GM19035 (cell line): ENCODE measurements around the gene CSTF3.
"Not testable (repeated sequence)": the region's sequence is repeated elsewhere in the genome, so short reads cannot be mapped to it uniquely, and the experiment has no call there.

Experiments
- ATAC-seq: cut with Tn5 transposase; IDR thresholded peaks from one replicate; pipeline ENCODE4 v1.9.1; 2021; ENCODE audit not compliant: unreplicated experiment

The CSTF3 gene

DNA sequence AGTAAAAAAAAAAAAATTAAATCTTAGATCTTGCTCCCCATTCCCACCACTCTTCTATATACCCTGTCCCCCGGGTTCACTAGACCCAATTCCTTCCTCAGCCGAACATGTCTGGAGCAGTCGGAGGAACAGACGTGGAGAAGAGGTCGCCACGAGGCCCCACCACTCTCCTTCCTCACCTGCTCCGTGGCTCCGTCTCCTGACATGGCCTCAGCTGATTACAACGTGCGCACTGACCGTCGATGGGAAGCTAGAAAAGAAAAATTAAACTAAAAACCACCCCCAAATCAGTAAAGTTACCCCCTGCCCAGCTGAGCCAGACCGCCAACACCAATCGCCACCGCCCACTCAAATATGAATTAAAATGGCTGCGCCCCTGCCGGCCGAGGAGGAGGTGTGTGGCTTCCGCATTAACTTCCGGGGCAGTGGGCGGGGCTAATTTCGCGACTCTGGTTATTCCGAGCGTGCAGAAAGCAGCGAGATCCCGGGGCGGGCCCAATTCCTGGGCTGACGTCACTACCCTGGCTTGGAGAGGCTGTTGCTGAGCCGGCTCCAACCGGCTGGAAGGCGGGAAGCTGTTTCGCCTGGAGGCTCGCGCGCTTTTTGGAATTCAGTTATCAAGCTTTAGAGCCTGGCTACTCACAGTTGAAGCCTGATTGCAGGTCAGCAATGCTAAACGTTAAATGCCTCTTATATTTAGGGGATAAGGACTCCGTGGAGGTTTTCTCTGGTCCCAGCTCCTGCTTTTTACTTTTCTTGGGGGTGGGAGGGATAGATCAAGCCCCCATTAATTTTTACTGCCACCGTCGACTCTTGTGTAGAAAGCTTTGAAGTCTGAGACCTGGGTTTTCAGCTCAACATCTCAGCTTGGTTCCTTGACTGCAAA is at the start of gene CSTF3:
CSTF3 (minus strand) TSS at position 361 of the 886 bp plus-strand sequence; CDS start at position 206, 155 bp downstream.
- peak; percentile 93 for ATAC-seq

DNA sequence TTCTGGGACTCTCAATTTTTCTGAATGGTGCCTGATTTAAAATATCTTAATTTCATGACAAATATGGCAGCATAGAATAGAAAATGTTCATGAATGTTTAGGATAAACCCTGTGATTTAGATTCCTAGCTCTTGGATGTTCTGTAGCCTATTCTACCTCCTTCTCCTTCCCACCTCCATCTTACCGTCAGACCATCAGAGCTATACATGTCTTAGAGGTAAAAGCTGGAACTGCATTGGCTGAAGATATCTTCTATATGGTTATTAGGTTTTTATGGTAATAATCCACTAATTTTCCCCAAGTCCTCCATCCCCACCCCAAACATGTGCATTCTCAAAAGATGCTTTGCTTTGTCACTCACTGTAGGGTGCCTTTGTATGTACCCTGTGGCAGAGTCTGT is 46.9 kb upstream of the CSTF3 start:
- ATAC-seq, result no peak

DNA sequence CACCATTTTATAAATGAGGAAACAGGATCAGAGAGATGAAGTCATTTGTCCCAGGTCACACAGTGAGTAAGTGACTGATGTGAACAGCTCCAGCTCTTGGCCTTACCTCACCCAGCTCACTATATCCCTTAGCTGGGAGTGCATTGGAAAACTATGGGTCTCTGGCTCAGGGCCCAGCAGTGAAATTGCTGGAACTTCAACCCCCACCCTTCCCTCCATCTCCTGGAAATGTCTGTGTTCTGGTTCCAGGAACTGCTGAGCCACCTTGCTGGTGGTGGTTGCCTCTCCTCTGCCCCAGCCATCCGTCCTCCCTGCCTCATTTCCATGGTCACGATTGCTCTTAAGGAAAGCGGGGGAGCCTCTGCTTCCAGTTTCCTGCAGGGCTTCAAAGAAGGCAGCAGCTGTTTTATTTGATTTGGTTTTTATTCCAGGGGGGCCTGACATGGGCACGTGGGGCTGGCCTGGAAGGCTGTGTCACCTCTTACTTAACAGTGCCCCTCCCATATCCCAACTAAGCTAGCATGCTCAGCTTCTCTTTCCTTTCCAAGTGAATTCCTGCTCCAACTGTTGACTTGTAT is 46.2 kb upstream of the CSTF3 start:
- no peak for ATAC-seq

DNA sequence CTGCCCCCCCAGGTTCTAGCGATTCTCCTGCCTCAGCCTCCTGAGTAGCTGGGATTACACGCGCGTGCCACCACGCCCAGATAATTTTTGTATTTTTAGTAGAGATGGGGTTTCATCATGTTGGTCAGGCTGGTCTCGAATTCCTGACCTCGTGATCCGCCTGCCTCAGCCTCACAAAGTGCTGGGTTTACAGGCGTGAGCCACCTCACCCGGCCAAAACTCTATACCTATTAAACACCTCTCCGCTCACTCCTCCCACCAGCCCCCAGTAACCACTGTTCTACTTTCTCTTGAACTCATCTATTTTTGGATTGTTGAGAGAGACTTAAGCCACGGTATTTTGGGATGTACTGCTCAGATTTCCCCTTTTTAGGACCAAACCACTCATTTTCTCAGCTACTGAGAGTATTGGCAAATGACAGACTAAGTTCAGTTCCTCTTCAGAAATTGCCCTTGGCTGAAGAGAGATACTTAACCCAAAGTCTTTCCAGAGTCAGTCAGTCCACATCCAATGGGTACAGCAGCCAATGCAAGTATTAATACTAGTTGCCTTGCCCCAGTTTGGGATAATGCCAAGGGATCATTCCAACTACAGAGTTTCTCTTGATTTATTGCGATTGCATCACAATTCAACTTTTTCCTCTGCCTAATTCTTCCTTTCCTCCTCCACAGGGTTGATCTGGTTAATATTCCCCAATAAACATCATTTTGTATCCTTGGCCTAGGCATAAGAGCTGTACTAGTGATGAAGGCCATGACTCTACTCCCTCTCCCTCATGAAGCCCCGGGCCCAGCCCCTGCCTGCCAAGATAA is 36.8 kb upstream of the CSTF3 start:
- no peak for ATAC-seq

DNA sequence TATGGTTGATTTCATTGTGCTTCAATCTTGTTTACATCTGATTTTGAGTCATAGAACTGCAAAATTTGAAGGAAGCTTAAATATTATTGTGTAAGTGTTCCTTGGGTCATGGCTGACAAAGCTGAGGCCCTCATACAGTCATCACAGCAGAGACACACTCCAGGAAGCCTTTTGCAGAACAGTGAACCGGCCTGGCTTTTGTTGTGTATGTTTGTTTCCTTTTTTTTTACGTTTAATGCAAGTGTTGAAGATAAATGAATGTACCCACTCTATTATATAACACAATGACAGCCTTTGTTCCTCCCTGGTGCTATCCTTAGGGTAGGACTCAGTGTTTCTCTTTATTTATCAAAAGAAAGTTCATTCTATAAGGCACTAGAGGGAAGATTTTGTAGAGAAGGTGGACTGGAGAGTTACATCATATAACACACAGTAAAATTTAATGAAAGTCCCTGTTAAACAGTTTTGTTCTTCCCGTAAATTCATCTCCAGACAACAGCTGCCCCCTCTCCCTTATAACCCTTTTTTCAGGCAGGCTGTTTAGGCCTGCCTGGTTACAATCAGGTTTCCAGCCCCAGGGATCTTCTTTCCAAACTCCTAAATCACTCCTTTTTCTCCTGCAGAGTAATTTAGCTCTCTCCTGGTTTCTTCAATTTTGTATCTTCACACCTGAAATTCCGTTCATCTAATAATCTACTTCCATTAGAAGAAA is 34.3 kb upstream of the CSTF3 start:
- no peak for ATAC-seq

DNA sequence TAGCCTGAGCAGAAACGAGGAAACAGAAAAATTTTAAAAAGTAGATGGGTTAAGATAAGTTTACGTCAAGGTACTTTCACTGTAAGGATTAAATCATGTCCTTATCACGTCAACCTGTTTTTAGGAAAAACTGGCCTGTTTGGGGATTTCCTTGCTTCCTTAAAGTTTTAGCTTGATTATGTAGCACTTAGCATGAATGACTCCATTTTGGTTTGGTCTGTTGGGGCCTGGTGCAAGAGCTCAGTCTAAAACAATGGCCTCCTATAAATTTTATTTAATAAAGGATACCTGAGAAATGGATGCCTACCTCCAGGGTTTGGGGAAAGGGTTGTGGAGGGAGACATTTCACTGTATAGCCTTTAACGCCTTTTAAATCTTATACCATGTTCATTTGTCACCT is 33.2 kb upstream of the CSTF3 start:
- ATAC-seq, result no peak

DNA sequence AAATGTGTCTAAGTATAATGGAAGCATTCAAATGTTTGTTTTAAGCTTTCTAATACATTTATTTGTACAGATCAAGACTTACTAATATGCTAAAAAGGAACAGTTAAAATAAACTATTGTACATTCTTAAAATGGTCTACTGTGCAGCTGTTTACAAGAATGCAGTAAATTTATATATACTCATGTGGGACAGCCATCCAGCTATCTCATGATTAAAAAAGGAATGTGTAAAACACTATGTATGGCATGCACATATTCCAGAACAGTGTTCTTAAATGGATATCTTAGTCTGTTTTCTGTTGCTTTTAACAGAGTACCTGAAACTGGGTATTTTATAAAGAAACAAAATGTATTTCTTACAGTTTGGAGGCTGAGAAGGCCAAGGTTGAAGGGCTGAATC is 30.2 kb upstream of the CSTF3 start:
- ATAC-seq, result no peak

DNA sequence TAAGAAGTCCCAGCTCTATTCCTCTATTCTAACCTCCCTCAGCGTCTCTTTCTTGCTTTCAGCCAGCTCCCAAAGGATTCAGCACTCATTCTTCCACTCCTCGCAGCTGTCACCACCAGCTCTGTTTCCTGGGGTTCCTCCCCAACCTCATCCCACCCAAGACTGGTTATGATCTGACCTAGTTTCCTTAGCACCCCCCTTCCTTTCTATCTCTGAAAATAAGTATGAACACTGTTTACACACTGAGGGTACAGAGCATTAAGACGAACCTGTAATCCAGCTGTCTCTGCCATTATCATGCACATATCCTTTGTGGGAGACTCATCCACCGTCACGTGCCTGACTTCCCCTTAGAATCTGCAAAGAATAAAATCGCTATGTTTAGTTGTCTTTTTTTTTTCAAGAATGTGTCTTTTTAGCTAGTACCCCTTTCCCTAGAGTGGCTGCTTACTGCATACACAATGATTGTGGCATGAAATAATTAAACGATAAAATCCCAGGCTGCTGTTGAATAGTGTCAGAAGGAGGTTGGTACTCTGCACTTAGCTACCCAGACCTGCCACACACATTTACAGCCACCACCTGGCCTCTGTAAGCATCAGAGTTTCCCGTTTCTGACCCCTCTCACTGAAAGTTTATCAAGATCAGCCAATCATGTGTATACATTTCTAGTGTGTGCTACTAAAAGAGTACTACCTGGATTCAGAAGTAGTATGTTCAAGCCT is 26.9 kb upstream of the CSTF3 start:
- no peak for ATAC-seq

DNA sequence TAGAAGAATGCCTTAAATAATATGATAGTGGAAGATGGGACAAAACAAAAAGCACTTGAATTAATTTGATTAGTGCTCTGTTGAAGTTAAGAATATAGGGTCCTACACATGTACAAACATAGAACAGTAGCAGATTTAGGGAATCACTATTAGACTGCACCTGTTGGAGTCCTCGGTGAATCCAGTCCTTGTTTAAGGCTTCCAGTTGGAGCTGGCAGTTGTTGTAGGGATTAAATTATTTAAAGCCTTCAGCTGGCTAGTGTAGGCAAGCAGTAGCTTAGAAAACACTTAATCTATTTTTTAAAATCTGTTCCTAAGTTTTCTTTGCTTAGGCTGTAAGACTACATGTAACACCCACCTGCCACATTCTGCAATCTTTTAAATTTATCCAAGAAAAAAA is 24.5 kb upstream of the CSTF3 start:
- no peak for ATAC-seq

DNA sequence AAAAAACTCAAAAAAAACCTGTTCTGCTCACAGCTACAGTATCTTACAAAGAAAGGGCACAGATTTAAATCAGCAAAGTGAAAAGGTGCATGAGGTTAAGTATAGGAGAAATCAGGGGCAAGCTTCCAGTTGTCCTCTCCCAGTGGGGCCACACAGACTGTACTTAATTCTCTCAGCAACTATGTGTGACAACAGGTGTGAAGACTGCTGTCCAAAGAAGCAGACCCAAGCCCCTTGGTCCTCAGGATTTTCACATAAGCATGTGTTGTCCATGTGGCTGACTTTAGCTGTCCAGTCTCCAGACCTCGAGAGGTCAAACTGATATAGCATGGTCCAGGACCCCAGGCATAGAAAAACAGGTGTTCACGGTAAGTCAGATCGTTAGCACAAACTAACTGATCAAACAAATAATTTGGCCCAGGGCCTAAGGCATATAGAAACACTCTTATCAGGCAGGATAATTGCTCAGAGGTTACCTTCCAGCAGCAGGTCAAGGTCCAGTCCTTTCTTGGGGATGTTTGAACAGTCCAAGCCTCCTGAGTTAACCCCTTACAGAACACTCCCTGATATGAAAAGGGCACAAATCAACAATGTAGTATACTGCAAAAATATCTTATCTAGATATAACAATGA is 21.1 kb upstream of the CSTF3 start:
- ATAC-seq, result no peak

DNA sequence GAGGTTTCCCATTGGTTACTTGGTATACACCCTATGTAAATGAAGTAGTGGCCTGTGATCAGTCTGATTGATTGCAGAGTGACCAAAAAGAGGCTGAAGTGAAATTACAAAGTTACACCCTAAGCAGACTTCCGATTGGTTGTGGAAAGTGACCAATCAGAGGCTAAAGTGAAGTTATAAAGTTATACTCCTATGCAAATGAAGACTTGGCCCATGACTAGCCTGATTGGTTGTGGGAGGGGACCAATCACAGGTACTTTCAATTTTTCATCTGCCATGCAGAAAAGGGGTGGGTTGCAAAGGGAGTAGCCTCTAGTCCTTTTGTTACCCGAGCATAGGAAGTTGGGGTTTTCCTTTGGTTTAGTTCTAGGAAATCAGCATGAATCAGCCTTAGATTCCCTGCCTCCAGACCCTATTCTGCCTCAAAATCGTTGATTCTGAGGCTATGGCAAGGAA is 18.1 kb upstream of the CSTF3 start:
- no peak for ATAC-seq

DNA sequence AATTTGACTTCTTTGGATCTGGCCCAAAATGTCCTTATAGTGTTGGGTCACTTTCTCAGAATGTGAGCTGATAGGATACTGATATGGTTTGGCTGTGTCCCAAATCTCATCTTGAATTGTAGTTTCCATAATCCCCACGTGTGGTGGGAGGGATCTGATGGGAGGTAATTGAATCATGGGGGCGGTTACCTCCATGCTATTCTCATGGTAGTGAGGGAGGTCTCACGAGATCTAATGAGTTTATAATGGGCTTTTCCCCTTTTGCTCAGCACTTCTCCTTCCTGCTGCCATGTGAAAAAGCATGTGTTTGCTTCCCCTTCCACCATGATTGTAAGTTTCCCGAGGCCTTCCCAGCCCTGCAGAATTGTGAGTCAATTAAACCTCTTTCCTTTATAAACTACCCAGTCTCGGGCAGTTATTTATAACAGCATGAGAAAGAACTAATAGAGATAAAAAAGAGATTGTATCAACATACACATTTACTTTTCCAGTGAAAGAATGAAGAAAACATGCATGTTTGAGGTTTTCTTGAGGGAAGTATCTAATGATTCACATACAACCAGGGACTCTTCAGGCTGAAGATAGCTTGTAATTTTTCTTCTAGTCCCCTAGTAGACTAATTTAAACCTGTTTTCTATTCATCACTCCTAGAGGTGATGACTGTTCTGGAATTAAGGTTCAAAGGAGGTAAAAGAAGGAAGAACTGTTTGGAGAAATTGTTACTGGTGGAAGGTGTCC is 17.3 kb upstream of the CSTF3 start:
- ATAC-seq, result no peak

DNA sequence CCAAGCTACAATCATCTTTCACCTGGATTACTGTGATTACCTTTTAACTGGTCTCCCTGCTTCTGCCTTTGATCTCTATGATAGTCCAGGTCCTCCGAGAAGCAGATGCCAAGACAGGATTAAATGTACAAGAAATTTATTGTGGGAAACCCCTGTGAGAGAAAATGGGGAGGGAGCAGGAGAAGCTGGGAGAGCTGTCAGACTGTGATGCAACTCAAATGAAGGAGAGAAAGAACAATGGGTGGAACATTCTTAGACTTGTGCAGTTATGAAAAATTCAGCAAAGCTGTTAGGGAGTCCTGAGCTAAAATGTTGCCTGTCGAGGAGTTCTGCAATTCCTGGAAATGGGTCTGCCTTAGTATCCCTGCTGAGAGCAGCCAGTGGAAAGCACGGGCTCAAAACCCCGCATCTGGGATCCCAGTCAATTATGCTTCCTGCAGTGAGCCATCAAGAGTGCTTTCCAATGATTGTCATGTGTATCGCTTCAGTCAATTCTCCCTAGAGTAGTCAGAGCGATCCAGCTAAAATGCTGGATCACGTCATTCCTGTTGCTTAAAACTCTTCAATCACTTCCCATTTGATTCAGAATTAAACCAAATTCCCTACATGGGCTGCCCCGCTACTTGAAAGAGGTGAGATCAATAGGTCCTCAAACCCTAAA is 16.5 kb upstream of the CSTF3 start:
- ATAC-seq, result no peak

DNA sequence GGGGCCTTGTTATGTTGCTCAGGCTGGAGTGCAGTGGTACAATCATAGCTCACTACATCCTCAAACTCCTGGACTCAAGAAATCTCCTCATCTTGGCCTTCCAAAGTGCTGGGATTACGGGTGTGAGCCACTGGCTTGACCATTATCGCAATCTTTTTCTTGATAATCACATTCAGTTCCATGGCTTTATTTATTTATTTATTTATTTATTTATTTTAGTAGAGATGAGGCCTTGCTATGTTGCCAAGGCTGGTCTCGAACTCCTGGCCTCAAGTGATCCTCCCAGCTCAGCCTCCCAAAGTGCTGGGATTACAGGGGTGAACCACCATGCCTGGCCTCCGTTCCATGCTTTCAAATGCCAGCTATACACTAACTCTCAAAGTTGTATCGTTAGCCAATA is 15.5 kb upstream of the CSTF3 start:
- not testable (repeated sequence) for ATAC-seq

DNA sequence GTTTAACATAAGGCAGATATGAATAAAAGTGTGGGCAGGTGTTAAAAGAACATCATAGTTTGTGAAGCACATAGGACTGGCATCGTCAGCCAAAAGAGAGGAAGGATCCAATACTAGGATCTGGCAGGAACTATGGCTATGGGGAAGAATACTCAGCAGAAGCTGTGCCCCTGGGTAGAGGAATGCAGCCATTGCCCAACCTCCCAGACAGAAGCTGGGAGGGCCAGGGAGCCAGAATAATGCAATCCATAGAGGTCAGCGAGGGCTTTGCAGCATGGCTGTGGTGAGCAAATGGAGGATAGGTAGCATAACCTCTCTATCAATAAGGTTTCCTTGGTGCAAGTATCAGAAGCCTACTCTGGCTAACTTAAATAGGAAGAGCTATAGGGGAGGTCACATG is 11.7 kb upstream of the CSTF3 start:
- no peak for ATAC-seq

DNA sequence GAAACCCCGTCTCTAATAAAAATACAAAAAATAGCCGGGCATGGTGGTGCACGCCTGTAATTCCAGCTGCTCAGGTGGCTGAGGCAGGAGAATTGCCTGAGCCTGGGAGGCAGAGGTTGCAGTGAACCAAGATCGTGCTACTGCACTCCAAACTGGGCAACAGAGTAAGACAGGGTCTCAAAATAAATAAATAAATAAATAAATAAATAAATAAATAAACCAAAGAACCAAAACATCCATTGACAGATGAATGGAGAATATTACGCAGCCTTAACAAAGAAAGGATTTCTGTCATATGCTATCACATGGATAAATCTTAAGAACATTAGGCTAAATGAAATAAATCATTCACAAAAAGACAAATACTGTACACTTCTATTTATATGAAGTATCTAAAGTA is 11.1 kb upstream of the CSTF3 start:
- ATAC-seq, result no peak

DNA sequence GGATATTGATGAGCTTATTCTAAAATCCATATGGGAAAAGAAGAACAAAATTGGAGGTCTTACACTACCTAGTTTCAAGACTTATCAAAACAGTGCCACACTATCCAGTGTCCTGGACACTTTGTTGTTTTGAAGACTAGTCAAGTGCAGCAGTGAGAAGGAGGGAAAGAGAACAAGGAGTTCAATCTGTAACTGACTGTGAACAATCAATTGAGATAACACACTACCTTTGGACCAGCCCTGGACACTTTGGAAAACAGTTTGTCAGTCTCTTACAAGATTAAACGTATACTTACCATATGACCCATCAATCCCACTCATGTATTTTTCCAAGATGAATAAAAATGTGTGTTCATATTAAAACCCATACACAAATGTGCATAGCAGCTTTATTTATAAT is 10.0 kb upstream of the CSTF3 start:
- no peak for ATAC-seq

DNA sequence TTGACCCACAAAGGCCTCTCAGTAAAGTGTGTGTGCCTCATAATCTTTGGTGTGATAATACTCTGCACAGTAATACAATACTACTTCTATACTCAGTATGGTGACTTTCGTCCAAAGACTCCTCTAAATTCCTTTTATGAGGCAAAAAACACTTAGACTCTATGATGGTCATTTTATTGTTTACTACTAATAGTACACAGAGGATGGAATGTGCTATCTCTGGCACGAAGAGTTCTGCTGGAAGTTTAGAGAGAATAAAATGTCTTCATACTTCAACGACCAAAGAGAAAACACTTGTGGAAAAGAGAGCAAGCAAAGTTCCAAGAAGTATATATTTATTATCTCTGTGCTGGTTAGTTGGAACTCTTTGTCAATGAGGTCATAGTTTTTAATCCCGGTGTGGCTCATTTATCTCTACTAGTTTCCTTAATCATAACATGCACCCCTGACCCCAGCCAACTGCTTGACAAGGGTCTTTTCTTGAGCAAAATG is 7.5 kb upstream of the CSTF3 start:
- no peak for ATAC-seq

DNA sequence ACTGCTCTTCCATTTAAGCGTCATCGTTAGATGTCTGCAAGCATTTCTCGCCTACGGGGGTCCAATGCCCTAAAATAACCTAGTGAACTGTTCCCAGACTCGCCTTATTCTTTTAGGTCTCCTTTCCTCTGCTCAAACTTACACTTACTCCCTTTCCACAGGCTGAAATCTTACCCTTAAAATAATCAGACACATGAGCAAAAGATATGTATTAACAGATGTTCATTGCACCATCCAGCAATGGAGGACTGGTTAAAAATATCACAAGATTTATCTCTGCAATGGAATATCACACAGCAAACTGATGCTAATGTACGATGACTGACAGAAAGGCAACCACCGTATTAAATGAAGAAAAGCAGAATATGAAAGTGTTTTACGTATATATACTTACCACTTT is 1.6 kb upstream of the CSTF3 start:
- ATAC-seq, result no peak
